GM12892 (cell line): Measurements from ENCODE around the gene SHROOM3.

Experiments used
- DNase-seq: peaks from one replicate; pipeline ENCODE4 v3.0.0; 2011; ENCODE audit not compliant: insufficient read length
- FAIRE-seq: peaks from 2 replicates; lab custom pipeline; 2011; peaks lifted over from hg19 to GRCh38; lab: Jason Lieb, UNC
- POLR2A ChIP-seq: IDR thresholded peaks from 2 replicates; pipeline ENCODE4 v1.6.1; 2011; ENCODE audit warnings: low read depth, low read length, control low read depth
- POLR2AphosphoS5 ChIP-seq: IDR thresholded peaks from 2 replicates; pipeline ENCODE4 v1.6.1; 2011; ENCODE audit warnings: low read depth, low read length, control low read depth
- TAF1 ChIP-seq: IDR thresholded peaks from 2 replicates; pipeline ENCODE4 v1.6.1; 2011; ENCODE audit warnings: low read depth, mild to moderate bottlenecking, control low read depth, low read length, borderline replicate concordance

The SHROOM3 gene

GRCh38 chr4:76800902-76801301 is 365.9 kb downstream of the SHROOM3 start:
- DNase-seq (no peak), FAIRE-seq (no peak)
- TF ChIP-seq TAF1 (no peak), POLR2AphosphoS5 (no peak), POLR2A (no peak)

- TF ChIP-seq POLR2AphosphoS5: no peak
- no peak for TF ChIP-seq TAF1
- no peak for TF ChIP-seq POLR2A
- FAIRE-seq (no peak), DNase-seq (no peak)
Observed at GRCh38 chr4:76801621-76802235, 366.7 kb downstream of the SHROOM3 start.

GRCh38 chr4:76802236-76803021 is 367.4 kb downstream of the SHROOM3 start:
- DNase-seq: no peak
- FAIRE-seq: no peak
- no peak for TF ChIP-seq POLR2A
- no peak for TF ChIP-seq TAF1
- TF ChIP-seq POLR2AphosphoS5: no peak

- TF ChIP-seq TAF1 (no peak), POLR2AphosphoS5 (no peak), POLR2A (no peak)
- DNase-seq (no peak), FAIRE-seq (no peak)
Observed at GRCh38 chr4:76803522-76803921, 368.5 kb downstream of the SHROOM3 start.

- no peak for TF ChIP-seq POLR2AphosphoS5
- TF ChIP-seq TAF1: no peak
- no peak for TF ChIP-seq POLR2A
- FAIRE-seq: no peak
- no peak for DNase-seq
Observed at GRCh38 chr4:76804096-76804495, 369.1 kb downstream of the SHROOM3 start.

GRCh38 chr4:76806346-76806745 is 371.3 kb downstream of the SHROOM3 start:
- DNase-seq: no peak
- no peak for FAIRE-seq

GRCh38 chr4:76806757-76807156 is 371.7 kb downstream of the SHROOM3 start:
- DNase-seq (no peak), FAIRE-seq (no peak)

More at GRCh38 chr4:76806346-76806745, 371.3 kb downstream of the SHROOM3 start:
- no peak for TF ChIP-seq TAF1
- no peak for TF ChIP-seq POLR2A
- TF ChIP-seq POLR2AphosphoS5: no peak

GRCh38 chr4:76809594-76810305 is 374.7 kb downstream of the SHROOM3 start:
- DNase-seq (no peak), FAIRE-seq (no peak)
- TF ChIP-seq POLR2AphosphoS5: no peak
- no peak for TF ChIP-seq TAF1
- TF ChIP-seq POLR2A: no peak

More at GRCh38 chr4:76806757-76807156, 371.7 kb downstream of the SHROOM3 start:
- no peak for TF ChIP-seq TAF1
- no peak for TF ChIP-seq POLR2A
- no peak for TF ChIP-seq POLR2AphosphoS5

- FAIRE-seq: no peak
- no peak for DNase-seq
- no peak for TF ChIP-seq TAF1
- no peak for TF ChIP-seq POLR2A
- no peak for TF ChIP-seq POLR2AphosphoS5
Observed at GRCh38 chr4:76811604-76812412, 376.8 kb downstream of the SHROOM3 start.

GRCh38 chr4:76813070-76813469 is 378.0 kb downstream of the SHROOM3 start:
- TF ChIP-seq TAF1: no peak
- TF ChIP-seq POLR2A: no peak
- no peak for TF ChIP-seq POLR2AphosphoS5
- no peak for FAIRE-seq
- DNase-seq: no peak
